A673 (cell line): Measurements from ENCODE around the gene ZGRF1.
"Not testable (repeated sequence)": the region's sequence is repeated elsewhere in the genome, so short reads cannot be mapped to it uniquely, and the experiment has no call there.

ENCODE experiments used
- EZH2 ChIP-seq: fragments of 200-600 bp; sonication (generic); IDR thresholded peaks from 2 replicates; pipeline ENCODE4 v1.6.1; 2017; ENCODE audit warnings: borderline replicate concordance, low read depth, mild to moderate bottlenecking, mixed read lengths, antibody characterized with exemption, low read length; ENCODE audit not compliant: poor library complexity, severe bottlenecking
- TF ChIP-seq, protein P1 (sequence below): fragments of 300-800, 200-600 bp; sonication (generic); conservative IDR thresholded peaks from 2 replicates; pipeline ENCODE4 v1.5.1; 2017; ENCODE audit warnings: low read depth, mild to moderate bottlenecking, antibody characterized with exemption, low read length, moderate library complexity, mixed read lengths

DNA sequence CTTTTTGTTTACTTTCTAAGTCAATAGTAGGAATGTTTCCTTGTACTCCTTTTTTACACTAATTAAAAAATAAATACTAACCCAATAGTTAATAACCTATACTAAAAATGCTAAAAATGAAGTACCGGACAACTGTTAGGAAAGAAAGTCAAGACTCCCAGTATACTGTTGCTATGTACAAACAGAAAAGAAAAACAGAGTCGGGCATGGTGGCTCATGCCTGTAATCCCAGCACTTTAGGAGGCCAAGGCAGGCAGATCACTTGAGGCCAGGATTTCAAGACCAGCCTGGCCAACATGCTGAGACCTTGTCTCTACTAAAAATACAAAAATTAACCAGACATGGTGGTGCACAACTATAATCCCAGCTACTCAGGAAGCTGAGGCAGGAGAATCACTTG lies 23.9 kb downstream of the ZGRF1 start:
- TF ChIP-seq, protein P1, sequence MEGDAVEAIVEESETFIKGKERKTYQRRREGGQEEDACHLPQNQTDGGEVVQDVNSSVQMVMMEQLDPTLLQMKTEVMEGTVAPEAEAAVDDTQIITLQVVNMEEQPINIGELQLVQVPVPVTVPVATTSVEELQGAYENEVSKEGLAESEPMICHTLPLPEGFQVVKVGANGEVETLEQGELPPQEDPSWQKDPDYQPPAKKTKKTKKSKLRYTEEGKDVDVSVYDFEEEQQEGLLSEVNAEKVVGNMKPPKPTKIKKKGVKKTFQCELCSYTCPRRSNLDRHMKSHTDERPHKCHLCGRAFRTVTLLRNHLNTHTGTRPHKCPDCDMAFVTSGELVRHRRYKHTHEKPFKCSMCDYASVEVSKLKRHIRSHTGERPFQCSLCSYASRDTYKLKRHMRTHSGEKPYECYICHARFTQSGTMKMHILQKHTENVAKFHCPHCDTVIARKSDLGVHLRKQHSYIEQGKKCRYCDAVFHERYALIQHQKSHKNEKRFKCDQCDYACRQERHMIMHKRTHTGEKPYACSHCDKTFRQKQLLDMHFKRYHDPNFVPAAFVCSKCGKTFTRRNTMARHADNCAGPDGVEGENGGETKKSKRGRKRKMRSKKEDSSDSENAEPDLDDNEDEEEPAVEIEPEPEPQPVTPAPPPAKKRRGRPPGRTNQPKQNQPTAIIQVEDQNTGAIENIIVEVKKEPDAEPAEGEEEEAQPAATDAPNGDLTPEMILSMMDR: not testable (repeated sequence)
- TF ChIP-seq EZH2: not testable (repeated sequence)
